ENCODE measurements around the gene DMBX1.
A peak's percentile ranks its signal among the peaks of the same experiment; 100 is the strongest.

Gene DMBX1

DNA sequence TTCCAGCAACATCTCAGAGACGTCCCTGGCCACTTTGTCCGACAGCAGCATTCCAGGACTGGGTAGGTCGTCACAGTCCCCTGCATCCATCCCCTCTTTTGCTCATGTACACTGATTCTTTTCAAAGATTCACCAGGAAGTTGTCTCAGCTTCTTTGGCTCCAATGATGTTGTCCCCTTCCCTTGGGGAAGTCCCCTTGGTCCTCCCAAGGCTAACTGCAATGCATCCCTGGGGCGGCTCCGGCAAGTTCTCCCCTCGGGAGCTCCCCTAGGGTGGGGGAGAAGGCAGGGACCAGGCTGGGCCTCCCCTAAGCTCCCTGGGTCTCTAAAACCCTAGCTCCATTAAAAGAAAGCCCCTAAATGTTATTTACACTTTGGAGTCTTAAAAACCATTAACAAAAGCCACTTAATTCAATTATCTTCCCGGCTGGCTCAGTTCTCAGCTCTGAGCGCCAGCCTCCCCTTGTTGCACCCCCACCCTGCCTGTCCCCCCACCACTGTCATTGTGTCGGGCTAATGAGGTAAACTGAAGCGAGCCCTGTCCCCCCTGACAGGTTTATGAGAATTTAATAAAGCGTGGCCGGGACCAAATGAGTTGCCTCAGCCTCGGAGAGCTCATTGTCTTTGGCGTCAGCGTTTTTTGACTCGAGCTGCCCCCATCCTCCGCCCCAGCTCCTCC, 36.5 kb downstream of the DMBX1 start:
- no peak for DNase-seq

DNA sequence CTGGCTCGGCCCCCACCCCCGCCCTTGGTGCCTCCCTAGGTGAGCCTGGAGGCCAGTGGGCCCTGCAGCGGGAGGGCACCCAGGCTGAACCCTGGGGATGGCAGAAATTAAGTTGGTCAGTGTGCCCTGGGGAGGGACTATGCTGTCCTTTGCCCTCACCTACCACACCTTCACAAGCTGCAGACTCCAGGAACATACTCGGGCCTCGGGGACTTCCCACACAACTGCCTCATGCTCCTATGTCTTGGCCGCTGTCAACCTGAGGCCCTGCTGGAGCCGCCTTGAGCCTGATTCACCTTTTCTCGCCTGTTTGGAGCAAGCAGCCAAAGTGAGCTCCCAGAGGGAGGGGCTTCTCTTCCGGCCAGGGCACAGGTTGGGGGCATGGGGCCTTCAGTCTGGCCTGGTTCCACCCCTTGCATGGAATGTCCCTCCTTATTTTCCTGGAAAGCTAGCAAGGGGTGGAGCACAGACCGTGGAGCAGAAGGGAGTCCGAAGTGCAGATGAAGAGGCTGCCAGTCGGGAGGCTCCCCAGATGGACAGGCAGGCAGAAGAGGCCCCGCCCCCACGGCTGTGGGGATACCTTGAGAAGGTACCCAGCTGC, 37.2 kb downstream of the DMBX1 start:
- no peak for DNase-seq

GRCh38 chr1:46527474-46528296, 38.0 kb downstream of the DMBX1 start:
- DNase-seq: peak; percentile 67

- peak; percentile 32 for DNase-seq
Observed at GRCh38 chr1:46528297-46528955, 38.8 kb downstream of the DMBX1 start.

- DNase-seq: no peak
Observed at GRCh38 chr1:46529031-46529630, 39.5 kb downstream of the DMBX1 start.

GRCh38 chr1:46530311-46530710, 40.7 kb downstream of the DMBX1 start:
- DNase-seq: no peak

DNA sequence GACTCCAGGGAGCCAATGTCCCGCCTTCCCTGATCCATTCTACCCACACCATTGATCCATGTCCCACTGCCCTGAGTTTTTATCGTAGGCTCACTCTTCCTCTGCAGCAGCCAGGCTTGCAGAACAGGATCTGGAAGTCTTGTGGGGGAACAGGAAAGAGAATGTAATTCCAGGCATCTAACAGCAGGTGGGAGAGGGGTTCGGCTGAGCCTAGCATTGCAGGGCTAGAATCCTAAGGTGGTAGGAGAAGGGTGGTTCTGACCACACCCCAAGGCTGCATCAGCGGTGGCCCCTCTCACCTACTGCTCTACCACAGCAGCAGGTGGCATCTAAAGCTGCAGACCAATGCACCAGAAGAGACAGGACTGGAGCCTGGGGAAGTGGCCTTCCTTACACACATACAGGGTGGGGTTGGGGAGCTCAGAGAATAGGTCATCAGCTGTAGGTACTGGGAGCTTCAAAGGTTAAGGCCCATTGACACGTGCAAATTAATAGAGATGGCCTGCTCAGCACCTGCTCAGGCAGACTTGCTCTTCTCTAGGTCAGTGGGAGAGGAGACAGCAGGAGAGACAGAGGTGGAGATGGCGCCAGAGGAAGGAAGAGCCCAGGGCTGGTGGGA, 41.3 kb downstream of the DMBX1 start:
- no peak for DNase-seq

DNA sequence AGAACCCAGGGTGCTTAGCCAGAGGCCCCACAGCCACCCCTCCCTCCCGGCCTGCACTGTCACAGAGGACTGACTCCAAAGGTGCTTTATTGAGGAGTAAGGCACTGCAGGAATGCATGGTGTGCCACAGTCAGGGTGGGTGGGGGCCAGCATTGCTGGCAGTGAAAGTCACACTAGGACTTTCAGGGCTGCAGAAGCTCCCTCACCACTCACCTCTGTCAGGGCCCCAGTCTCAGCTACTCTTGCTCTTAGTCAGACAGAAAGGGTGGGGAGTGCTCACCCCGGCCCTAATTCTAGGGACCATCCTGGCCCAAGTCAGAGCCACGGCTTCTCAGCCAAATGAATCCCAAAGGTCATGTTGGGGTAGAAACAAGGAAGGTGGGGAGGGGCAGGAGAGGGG, 42.5 kb downstream of the DMBX1 start:
- DNase-seq: no peak

GRCh38 chr1:46532498-46533178, 43.0 kb downstream of the DMBX1 start:
- peak; percentile 61 for DNase-seq

GRCh38 chr1:46533179-46533864, 43.7 kb downstream of the DMBX1 start:
- DNase-seq: peak; percentile 44

- DNase-seq: no peak
Observed at GRCh38 chr1:46535063-46535462, 45.4 kb downstream of the DMBX1 start.

GRCh38 chr1:46536527-46536926, 46.9 kb downstream of the DMBX1 start:
- DNase-seq: no peak

GRCh38 chr1:46537651-46538050, 48.0 kb downstream of the DMBX1 start:
- no peak for DNase-seq

DNA sequence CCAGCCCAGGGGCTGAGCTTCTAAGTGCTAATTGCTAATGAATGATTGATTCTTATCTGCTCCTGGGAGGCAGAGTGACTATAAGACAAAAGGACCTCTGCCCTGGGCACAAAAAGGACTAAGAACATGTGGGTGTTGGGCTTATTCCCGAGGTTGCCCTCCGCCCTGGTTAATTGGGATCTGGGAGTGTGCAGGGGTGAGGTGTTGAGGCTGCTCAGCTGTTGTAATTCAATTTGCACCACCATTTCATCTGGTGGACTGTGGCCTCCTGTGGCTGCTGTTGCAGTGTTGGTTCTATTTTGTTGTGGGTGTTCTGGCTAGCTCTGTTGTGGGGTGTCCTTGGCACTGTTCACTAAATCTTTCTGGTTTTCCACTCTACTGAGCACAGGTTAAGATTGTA, 48.5 kb downstream of the DMBX1 start:
- DNase-seq: no peak

Measured in fibroblast of skin of abdomen (primary cell).